ENCODE data around the gene P3H4.
"Not testable (repeated sequence)": the region's sequence is repeated elsewhere in the genome, so short reads cannot be mapped to it uniquely, and the experiment has no call there.

P3H4 gene

DNA sequence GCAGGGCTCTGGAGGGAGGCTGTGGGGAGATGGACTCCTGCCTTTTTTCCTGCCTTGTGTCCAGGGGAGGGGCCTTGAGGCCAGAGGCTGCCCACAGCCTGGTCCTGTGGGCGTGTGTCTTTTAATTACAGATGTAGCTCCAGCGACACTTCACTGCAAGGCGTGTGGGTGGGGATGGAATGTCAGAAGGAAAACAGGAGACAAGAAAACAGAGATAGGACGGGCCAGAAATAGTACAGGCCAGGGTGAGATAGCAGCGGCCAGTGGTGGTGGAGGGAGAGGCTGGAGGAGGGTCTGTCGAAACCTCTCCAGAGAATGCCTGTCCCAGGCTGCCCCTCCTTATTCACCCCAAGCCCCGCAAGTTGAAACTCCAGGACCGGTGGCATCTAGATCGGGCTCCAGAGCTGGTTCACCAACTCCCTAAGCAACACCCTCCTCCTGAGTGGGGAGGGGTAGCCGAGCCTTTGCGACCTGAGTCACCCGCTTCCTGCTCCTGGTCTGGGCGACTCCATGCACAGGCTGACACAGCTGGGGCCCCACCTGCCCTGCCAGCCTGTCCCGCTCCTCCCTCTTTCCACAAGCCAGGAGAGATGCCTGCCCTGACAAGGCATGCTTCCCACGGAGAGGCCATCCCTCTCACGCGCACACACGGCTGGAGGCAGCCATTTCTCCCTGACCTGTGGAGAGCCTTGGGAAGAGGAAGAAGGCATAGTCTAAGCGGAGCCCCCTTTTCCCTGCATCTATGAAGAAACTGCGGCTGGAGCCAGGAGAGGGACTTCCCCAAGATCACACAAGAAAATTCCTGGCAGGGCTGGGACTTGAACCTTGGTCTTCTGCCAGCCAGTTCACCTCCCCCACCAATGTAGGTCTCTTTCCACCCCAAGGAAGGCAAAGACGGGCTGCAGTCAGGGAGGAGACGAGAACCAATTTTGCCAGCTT lies 18.6 kb downstream of the P3H4 start:
- DNase-seq (ENCODE audit: low read depth), result no peak

GRCh38 chr17:41787021-41787418 lies 24.7 kb downstream of the P3H4 start:
- DNase-seq (ENCODE audit: low read depth), result no peak

GRCh38 chr17:41786227-41787020 lies 25.3 kb downstream of the P3H4 start, which contains the start of gene JUP:
JUP (minus strand) TSS chr17:41786711; CDS start chr17:41771854, 14,857 bp downstream.
- peak; percentile 91 for DNase-seq (ENCODE audit: low read depth)

GRCh38 chr17:41785859-41786226 lies 25.9 kb downstream of the P3H4 start:
- DNase-seq (ENCODE audit: low read depth), result no peak

- DNase-seq (ENCODE audit: low read depth), result no peak
Measured at GRCh38 chr17:41785091-41785858, 26.5 kb downstream of the P3H4 start.

DNA sequence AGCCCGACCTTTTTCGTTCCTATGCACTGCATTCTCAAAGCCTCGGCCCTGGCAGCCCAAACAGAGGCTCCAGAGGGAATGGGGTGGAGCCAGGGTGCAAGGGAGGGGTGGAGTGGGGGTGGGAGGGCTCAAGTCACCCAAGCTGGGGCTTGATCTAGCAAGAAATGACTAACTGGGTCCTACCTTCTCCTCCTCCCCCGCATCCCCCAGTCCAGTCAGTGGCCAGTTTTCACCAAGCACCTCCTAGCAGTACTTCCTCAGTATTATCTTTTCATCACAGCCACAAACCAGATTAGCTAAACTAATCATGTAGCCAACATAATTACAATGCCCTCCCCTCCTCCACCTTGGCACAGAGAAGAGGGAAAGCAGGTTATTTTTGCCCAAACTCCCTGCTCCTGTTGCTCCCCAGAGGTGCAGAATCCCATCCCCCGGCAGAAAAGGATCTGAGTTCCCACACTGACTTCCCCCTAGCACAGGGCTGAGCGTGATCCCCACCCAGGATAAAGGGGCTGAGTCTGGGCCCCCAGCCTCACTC lies 27.5 kb downstream of the P3H4 start:
- no peak for DNase-seq (ENCODE audit: low read depth)

DNA sequence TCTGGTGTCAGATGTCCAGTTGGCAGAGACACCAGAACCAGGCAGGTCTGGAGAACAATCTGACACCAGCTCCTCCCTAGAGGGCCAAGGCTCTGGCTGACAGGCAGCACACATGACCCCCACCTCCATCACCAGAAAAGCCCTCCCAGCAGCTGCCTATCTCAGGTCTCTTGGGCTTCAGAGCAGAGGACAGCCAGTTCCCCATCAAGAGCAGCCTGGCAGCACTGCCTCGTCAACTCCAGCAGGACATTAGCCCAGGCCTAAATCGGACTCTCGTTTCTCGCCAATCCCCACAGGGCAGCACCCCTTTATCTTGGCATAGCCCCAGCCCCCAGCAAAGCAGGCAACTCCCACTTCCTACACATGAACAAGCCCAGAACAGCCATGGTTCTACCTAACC lies 29.6 kb downstream of the P3H4 start:
- no peak for DNase-seq (ENCODE audit: low read depth)

DNA sequence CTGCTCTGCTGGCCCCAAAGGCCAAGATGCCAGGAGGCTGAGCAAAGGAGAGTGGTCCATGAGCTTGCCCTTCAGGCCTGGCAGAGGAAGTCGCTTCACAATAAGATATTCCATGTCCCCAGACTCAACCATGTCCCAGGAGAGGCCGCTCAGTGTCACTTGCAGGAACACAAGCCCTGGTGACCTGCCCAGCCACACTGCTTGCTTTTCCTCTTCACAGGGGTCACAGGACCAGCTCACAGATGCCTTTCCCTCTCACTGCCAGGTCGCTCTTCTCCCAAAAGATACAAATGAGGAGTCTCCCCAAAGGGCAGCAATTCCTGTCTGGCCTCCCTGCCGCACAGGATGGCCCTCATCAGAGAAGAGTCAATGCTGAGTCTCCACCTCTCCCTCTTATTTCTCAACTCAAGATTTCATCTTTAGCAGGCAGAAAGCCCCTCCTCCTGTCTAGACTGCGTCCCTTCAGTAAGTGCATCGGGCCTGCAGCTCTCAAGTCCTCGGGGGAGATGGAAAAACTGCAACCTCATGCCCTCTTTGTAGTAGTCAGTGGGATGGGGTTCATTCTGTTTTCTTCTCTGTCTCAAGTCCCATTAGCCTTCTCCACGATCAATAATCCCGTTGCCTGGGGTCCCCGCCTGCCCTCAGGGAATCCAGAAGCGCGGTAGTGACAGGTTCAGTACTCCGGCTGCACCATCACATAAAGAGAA lies 30.2 kb downstream of the P3H4 start:
- DNase-seq (ENCODE audit: low read depth), result no peak

DNA sequence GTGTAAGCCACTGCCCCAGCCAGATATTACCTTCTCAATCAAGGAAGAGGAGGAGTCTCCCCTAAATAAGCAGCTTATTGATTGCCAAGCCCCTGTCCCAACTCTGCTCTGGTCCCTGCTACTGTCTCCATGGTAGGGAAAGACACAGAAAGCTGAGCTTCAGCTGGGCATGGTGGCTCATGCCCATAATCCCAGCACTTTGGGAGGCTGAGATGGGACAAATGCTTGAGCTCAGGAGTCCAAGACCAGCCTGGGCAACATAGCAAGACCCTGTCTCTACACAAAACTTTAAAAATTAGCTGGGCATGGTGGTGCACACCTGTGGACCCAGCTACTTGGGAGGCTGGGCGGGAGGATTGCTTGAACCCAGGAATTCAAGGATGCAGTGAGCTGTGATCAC lies 31.8 kb downstream of the P3H4 start:
- DNase-seq (ENCODE audit: low read depth), result no peak

DNA sequence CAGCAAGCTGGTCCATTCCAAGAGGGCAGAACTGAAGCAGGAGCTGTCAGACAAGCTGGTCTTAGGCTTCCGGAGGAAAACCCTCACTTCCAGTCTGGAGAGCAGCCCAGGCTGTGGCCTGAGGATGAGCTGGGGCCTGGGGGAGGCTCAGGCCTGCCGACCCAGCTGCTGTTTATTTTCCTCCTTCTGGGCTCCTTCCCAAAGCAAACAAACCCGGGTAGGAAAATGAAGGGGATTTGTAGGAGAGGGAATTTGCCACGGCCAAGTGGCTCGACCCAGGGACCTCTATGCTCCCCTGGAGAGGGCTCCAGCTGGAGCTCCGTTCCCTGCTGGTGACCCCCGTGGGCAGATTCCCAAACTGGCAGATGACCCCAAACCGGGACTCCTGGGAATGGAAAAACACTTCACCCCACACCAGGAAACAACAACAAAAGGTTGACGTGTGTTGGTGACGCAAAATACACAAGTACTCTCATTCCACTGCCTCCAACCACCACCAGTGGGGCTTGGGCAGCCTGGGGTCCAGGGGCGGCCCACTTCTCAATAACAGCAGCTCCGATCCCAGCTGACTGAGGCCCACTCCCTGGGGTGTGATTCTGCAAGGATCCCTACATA lies 34.1 kb downstream of the P3H4 start:
- DNase-seq (ENCODE audit: low read depth), result no peak

DNA sequence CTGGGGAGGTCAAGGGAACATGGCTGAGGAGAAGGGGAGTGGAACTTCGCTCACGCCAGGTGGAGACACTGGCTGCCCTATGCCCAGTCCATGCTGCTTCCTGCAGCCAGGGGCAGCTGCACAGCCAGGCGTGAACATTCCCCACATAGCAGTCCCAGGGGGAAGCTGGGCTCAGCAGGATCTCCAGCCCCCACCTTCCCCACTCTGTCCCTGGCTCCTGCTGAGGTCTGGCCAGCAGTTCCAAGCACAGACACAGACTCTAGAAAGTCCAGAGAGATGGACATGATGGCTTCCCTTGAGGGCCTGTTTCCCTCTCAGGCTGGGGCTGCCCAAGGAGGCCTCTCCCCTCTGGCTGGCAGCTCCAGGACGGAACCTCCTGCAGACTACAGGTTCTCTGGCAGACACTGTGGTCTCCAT lies 34.6 kb downstream of the P3H4 start:
- DNase-seq (ENCODE audit: low read depth), result no peak

- DNase-seq (ENCODE audit: low read depth), result not testable (repeated sequence)
Measured at GRCh38 chr17:41776262-41776900, 35.4 kb downstream of the P3H4 start.

DNA sequence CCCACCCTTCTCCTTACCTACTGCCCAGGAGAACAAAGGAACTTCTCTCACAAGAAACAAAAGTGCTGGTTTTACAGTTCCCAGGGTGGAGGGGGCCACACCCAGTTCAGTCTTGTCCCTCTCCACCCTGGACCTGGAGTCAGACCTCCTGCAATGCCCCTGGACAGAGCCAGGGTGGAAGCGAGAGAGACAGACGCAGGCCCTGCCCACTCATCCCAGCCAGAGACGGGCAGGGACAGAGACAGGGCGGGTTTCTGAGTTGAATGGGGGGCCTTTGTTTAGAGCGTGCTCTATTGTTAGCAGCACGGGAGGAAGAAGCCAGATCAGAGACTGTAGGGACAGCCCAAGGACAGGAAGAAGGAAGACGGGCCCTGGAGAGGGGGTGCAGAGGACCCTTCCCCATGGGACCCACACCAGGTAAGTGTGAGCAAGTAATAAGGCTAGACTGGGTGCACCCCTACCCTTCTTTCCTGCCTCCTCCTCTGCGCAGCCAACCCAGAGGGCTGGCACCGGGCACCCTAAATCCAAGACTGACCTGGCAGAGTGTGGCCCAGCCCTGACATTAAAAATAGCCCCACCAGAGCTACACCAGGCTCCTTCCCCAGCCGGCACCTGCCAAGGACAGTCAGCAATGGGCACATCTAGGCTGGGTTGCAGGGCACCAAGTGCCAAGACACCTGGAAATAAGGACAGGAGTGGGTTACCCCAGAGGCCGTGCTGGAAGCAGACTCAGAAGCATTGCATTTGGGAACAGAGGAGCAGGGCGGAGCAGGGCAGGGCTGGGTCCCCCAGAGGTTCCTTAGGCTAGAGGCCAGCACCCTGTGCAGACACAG lies 36.1 kb downstream of the P3H4 start:
- DNase-seq (ENCODE audit: low read depth), result no peak

GRCh38 chr17:41773731-41774193 lies 38.0 kb downstream of the P3H4 start:
- no peak for DNase-seq (ENCODE audit: low read depth)

- DNase-seq (ENCODE audit: low read depth), result no peak
Measured at GRCh38 chr17:41773190-41773588, 38.6 kb downstream of the P3H4 start.

GRCh38 chr17:41772586-41773189 lies 39.1 kb downstream of the P3H4 start:
- DNase-seq (ENCODE audit: low read depth), result no peak

DNA sequence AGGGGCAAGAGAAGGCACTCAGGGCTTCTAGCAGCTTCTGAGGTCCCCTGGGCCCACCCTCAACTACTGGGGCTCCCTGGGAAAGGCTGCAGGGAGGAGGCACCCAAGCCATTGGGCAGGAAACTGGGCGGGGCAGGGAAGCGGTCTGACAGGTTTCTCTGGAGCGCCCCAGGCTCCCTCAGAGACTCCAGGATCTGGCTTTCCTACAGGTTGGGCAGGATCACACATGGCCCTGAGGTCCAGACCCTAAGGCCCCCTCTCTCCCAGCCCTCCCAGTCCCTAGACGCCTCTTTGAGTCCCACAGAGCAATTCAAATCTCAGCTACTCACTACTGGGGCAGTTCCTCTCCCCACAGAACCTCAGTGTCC lies 39.5 kb downstream of the P3H4 start:
- no peak for DNase-seq (ENCODE audit: low read depth)

DNA sequence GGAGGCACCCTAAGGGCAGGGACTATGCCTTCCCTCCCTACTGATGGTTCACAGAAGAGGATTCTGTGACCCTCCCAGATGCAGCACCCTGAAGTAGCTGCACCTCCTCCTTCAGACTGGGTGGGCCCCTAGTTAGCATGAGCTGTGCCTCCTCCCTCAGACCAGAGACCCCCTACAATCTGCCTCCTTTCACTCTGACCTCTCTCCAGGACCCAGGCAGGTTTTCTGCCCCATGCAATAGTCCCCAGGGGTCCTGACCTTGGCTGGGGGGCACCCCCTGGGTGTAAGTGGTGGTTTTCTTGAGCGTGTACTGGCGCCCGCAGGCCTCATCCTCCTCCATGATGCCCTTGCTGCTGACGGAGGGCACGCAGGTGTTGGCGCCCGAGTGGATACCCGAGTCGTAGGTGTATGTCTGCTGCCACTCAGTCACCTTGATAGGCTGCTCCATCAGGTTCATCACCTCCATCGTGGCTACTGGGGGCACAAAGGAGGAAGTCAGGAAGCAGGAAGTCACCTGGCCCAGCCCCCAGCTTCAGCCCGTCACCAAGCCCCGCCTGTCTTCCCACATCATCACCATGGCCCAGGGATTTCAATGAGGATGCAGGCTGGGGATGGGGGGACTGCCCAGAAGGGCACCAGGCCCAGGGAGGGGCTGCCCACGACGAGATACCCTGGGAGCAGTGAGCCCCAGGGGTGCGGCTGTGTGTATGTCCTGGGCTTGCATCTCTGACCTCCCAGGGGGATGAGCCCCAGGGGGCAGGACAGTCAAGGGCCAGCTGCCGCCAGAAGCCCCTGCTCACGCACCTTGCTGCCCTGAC lies 40.2 kb downstream of the P3H4 start:
- DNase-seq (ENCODE audit: low read depth), result no peak

All from activated T-cell treated with anti-CD3 and anti-CD28 coated beads for 48 hours (primary cell).